Adrenal gland (tissue), 12 donors: ENCODE results near the gene KASH5. TPM values are rescaled to one million over a fixed set of nuclear protein-coding genes. Genes with fewer than 3 reads are reported as not detected.

Source experiments
- DNase-seq, 7 donors: peaks; one replicate each; pipeline ENCODE4 v3.0.0-alpha.2; 2019 to 2020
- H3K27ac ChIP-seq, 5 donors: fragments of 200-600 bp; sonication (generic) in 4 of 5; 1 replicate in 3 of 5; 2 replicates in 2 of 5; pipeline versions ENCODE4 v1.5.1 to v1.8.0; 2016 to 2020; ENCODE audit warnings: mild to moderate bottlenecking in 1 of 5
- H3K27me3 ChIP-seq: fragments of 200-600 bp; 2 replicates; pipeline ENCODE4 v1.8.0; 2021
- H3K36me3 ChIP-seq, 2 donors: fragments of 200-600 bp; replicated peaks in 1 of 2; 1 replicate in 1 of 2; 2 replicates in 1 of 2; pipeline versions ENCODE4 v1.5.1 to v1.8.0; 2018 to 2022
- H3K4me1 ChIP-seq, 2 donors: fragments of 200-600 bp; replicated peaks in 1 of 2; 1 replicate in 1 of 2; 2 replicates in 1 of 2; pipeline versions ENCODE4 v1.5.1 to v1.8.0; 2018 to 2021
- H3K4me3 ChIP-seq, 4 donors: fragments of 200-600 bp; sonication (generic) in 3 of 4; one replicate each; pipeline ENCODE4 v1.5.1; 2016 to 2018
- H3K9me3 ChIP-seq, 3 donors: fragments of 200-600 bp; sonication (generic) in 1 of 3; replicated peaks in 1 of 3; 1 replicate in 2 of 3; 2 replicates in 1 of 3; pipeline versions ENCODE4 v1.5.1 to v1.8.0; 2016 to 2021
- POLR2A ChIP-seq, 2 donors: fragments of 450-650 bp; IDR thresholded peaks; one replicate each; pipeline ENCODE4 v1.6.1; 2017; ENCODE audit warnings: antibody characterized with exemption in 2 of 2, mild to moderate bottlenecking in 2 of 2, moderate library complexity in 1 of 2
- WGBS, 4 donors: extraction: QIAGEN DNeasy Blood & Tissue Kit in 2 of 4; methylation state at CpG; one replicate each; pipeline versions ENCODE4 v1.1.5 to v1.1.7; 2013 to 2017; 5-methylcytosine and 5-hydroxymethylcytosine counted together
- intact Hi-C, 2 donors: fragments of 100-400 bp; cut with DNase I; formaldehyde crosslinking; loops; one replicate each; pipeline versions ENCODE4 v1.14.1 to v1.15.0; 2022 to 2023
- polyA plus RNA-seq, 3 donors: library from polyadenylated mRNA; stranded (reverse); fragments of 200-250 nt in 2 of 3; fragments of 350-450 nt in 1 of 3; fragmentation: Illumina TruSeq in 1 of 3; extraction: RNeasy Lipid Tissue Mini Kit (QIAGEN cat#74804) in 1 of 3; gene quantifications; one replicate each; pipeline ENCODE4 v1.2.3, GENCODE V29; 2013 to 2014
- total RNA-seq, 9 donors: library from RNA; depleted of rRNA in 4 of 9; stranded (reverse); fragments of >200 nt in 4 of 9; fragments of 120-200 nt in 1 of 9; fragmentation: NEBNext Ultra II Directional in 1 of 9; extraction: Animal tissue kit (Norgen Biotek cat#: 25700) in 1 of 9; gene quantifications; one replicate each; pipeline versions ENCODE4 v1.1.0 to v1.2.4, GENCODE V29; 2013 to 2023
- TF ChIP-seq, protein P1 (sequence below), 6 experiments: fragments of 450-650 bp in 4 of 6; fragments of 200-600 bp in 2 of 6; sonication (generic) in 1 of 6; IDR thresholded peaks; 1 replicate in 5 of 6; 2 replicates in 1 of 6; pipeline versions ENCODE4 v1.5.1 to v1.8.0; 2016 to 2021; ENCODE audit warnings: antibody characterized with exemption in 6 of 6, mild to moderate bottlenecking in 2 of 6, moderate library complexity in 1 of 6
- donor health status: healthy with polysubstance abuse.
- donor health status: Bipolar disorder and iron deficiency.
- donor health status: DM: yes; HTN: yes; CAD: no.
- donor health status: DM: no; HTN: no; CAD: no.
- donor health status: DM: no; HTN: no; CAD: no.
- donor health status: DM: yes; HTN: yes; CAD: no.

Gene KASH5
- total and polyA plus RNA-seq, 12 donors: 0.74 to 0.97 TPM; not detected in 10

- DNase-seq: no peak
- Histone ChIP-seq H3K27ac (no peak overlapping the region), H3K4me3 (no peak overlapping the region), H3K4me1 (no peaks in the 10 kb centered on the region), H3K9me3 (no peaks in the 10 kb centered on the region), H3K27me3 (peaks cover 2% of the 10 kb centered on the region), H3K36me3 (no peaks in the 10 kb centered on the region)
- intact Hi-C loops: no loop called here
- no peak for TF ChIP-seq POLR2A (IDR thresholded peaks at IDR 0.05)
- TF ChIP-seq, protein P1, sequence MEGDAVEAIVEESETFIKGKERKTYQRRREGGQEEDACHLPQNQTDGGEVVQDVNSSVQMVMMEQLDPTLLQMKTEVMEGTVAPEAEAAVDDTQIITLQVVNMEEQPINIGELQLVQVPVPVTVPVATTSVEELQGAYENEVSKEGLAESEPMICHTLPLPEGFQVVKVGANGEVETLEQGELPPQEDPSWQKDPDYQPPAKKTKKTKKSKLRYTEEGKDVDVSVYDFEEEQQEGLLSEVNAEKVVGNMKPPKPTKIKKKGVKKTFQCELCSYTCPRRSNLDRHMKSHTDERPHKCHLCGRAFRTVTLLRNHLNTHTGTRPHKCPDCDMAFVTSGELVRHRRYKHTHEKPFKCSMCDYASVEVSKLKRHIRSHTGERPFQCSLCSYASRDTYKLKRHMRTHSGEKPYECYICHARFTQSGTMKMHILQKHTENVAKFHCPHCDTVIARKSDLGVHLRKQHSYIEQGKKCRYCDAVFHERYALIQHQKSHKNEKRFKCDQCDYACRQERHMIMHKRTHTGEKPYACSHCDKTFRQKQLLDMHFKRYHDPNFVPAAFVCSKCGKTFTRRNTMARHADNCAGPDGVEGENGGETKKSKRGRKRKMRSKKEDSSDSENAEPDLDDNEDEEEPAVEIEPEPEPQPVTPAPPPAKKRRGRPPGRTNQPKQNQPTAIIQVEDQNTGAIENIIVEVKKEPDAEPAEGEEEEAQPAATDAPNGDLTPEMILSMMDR (IDR thresholded peaks at IDR 0.05): no peak
- 71 to 78% (median 77%) methylated on average over 8 of the region's 8 CpGs for WGBS, 4 donors
These were observed 8.9 kb downstream of the KASH5 start for GRCh38 chr19:49396738-49397505.

- TF ChIP-seq, protein P1 (IDR thresholded peaks at IDR 0.05): no peak
- no peak for TF ChIP-seq POLR2A (IDR thresholded peaks at IDR 0.05)
- H3K9me3 ChIP-seq: no peaks in the 10 kb centered on the region
- H3K27ac ChIP-seq: no peak overlapping the region
- no peaks in the 10 kb centered on the region for H3K36me3 ChIP-seq
- H3K4me3 ChIP-seq: no peak overlapping the region
- intact Hi-C loops: no loop called here
- H3K27me3 ChIP-seq: peaks cover 2% of the 10 kb centered on the region
- no peak for DNase-seq
- no peaks in the 10 kb centered on the region for H3K4me1 ChIP-seq
- WGBS, 4 donors: 65 to 89% (median 77%) methylated on average over 9 to 11 of the region's 11 CpGs
These were observed 10.1 kb downstream of the KASH5 start for GRCh38 chr19:49398001-49398615.

DNA sequence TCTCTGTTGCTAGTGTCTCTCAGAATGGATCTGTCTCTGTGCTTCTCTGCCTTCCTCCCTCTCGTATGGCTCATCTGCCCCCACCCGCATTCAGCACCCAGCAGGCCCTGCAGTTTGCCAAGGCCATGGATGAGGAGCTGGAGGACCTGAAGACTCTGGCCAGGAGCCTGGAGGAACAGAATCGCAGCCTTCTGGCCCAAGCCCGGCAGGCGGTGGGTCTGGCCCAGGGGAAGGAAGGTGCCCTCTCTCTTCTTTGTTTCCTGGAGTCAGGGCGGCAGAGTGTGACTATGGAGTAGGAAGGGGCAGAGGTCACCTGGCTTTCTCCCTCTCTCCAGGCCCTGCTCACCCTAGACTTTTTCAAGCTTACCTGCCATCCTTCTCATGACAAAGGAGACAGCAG lies 10.9 kb downstream of the KASH5 start:
- Histone ChIP-seq H3K9me3 (no peaks in the 10 kb centered on the region), H3K4me1 (no peaks in the 10 kb centered on the region), H3K4me3 (no peak overlapping the region), H3K27ac (no peak overlapping the region), H3K36me3 (no peaks in the 10 kb centered on the region), H3K27me3 (peaks cover 2% of the 10 kb centered on the region)
- DNase-seq: no peak
- TF ChIP-seq, protein P1 (IDR thresholded peaks at IDR 0.05): no peak
- no peak for TF ChIP-seq POLR2A (IDR thresholded peaks at IDR 0.05)
- intact Hi-C loops: no loop called here
- 73 to 93% (median 79%) methylated on average over 4 to 6 of the region's 6 CpGs for WGBS, 4 donors

DNA sequence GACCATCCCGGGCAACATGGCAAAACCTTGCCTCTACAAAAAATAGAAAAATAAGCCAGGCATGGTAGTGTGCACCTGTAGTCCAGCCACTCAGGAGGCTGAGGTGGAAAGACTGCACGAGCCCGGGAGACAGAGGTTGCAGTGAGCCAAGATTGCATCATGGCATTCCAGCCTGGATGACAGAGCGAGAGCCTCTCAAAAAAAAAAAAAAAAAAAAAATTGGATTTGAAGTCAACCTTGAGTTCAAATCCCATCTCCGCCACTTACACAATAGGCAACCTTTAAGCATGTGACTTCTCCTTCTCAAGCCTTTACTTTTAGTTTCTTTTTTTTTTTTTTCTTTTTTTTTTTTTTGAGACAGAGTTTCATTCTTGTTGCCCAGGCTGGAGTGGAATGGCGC lies 12.0 kb downstream of the KASH5 start:
- intact Hi-C loops: no loop called here
- no peak overlapping the region for H3K27ac ChIP-seq
- H3K4me1 ChIP-seq: no peaks in the 10 kb centered on the region
- H3K36me3 ChIP-seq: no peaks in the 10 kb centered on the region
- H3K4me3 ChIP-seq: no peak overlapping the region
- peak in 1 of 7 donors; percentile 9 for DNase-seq
- 74 to 85% (median 80%) methylated on average over 6 of the region's 6 CpGs for WGBS, 4 donors
- TF ChIP-seq POLR2A (IDR thresholded peaks at IDR 0.05): no peak
- TF ChIP-seq, protein P1 (IDR thresholded peaks at IDR 0.05): no peak
- no peaks in the 10 kb centered on the region for H3K9me3 ChIP-seq
- peaks cover 1% of the 10 kb centered on the region for H3K27me3 ChIP-seq
